ENCODE measurements around the gene STH.
"Not testable (repeated sequence)": the region's sequence is repeated elsewhere in the genome, so short reads cannot be mapped to it uniquely, and the experiment has no call there.

GRCh38 chr17:46019408-46019925 is 20.4 kb downstream of the STH start:
- TF ChIP-seq REST (IDR thresholded peaks at IDR 0.05; ENCODE audit: insufficient read depth in 1 of 2, low read depth in 2 of 2, low read length in 1 of 2); CTCF (IDR thresholded peaks at IDR 0.05); POLR2AphosphoS5 (IDR thresholded peaks at IDR 0.05; ENCODE audit: low read depth, low read length); TCF7L2 (IDR thresholded peaks at IDR 0.05; ENCODE audit: low read depth, low read length): not testable (repeated sequence)
